GM12872 (cell line): Measurements from ENCODE around the gene ZNF19.

Experiments used
- TF ChIP-seq, protein P1 (sequence below): IDR thresholded peaks from 3 replicates; pipeline ENCODE4 v1.5.1; 2011; ENCODE audit warnings: low read depth, mild to moderate bottlenecking, low read length, moderate library complexity; ENCODE audit not compliant: insufficient read depth

Gene ZNF19

GRCh38 chr16:71425746-71426068, 63.4 kb downstream of the ZNF19 start:
- TF ChIP-seq, protein P1, sequence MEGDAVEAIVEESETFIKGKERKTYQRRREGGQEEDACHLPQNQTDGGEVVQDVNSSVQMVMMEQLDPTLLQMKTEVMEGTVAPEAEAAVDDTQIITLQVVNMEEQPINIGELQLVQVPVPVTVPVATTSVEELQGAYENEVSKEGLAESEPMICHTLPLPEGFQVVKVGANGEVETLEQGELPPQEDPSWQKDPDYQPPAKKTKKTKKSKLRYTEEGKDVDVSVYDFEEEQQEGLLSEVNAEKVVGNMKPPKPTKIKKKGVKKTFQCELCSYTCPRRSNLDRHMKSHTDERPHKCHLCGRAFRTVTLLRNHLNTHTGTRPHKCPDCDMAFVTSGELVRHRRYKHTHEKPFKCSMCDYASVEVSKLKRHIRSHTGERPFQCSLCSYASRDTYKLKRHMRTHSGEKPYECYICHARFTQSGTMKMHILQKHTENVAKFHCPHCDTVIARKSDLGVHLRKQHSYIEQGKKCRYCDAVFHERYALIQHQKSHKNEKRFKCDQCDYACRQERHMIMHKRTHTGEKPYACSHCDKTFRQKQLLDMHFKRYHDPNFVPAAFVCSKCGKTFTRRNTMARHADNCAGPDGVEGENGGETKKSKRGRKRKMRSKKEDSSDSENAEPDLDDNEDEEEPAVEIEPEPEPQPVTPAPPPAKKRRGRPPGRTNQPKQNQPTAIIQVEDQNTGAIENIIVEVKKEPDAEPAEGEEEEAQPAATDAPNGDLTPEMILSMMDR: no peak

- TF ChIP-seq, protein P1: no peak
Measured at GRCh38 chr16:71424626-71425025, 64.5 kb downstream of the ZNF19 start.

- TF ChIP-seq, protein P1: no peak
Measured at GRCh38 chr16:71423865-71424264, 65.3 kb downstream of the ZNF19 start.
